GM19468 (cell line): Measurements from ENCODE around the gene TMEM218.

Experiments
- ATAC-seq: cut with Tn5 transposase; IDR thresholded peaks from one replicate; pipeline ENCODE4 v1.9.1; 2021; ENCODE audit warnings: mild to moderate bottlenecking, moderate library complexity, moderate number of reproducible peaks; ENCODE audit not compliant: unreplicated experiment; ENCODE audit errors: extremely low read depth

Gene TMEM218

DNA sequence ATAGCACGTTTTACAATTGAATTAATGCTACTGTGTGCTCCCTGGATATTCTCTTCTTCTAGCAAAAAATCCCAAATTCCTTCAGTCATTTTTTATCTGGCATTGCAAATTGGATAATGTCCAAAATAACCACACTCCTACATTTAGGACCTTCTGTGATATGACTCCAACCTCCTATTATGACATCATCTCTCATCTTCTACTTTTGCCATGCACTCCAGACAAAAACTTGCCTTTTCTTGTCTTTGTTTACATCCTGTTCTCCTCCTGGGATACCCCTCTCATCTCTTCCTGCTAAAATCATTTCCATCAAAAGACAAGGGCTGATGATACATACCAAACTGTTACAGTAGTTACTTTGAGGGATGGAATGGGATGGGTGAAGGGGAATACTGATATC lies 20.6 kb upstream of the TMEM218 start:
- ATAC-seq: no peak

DNA sequence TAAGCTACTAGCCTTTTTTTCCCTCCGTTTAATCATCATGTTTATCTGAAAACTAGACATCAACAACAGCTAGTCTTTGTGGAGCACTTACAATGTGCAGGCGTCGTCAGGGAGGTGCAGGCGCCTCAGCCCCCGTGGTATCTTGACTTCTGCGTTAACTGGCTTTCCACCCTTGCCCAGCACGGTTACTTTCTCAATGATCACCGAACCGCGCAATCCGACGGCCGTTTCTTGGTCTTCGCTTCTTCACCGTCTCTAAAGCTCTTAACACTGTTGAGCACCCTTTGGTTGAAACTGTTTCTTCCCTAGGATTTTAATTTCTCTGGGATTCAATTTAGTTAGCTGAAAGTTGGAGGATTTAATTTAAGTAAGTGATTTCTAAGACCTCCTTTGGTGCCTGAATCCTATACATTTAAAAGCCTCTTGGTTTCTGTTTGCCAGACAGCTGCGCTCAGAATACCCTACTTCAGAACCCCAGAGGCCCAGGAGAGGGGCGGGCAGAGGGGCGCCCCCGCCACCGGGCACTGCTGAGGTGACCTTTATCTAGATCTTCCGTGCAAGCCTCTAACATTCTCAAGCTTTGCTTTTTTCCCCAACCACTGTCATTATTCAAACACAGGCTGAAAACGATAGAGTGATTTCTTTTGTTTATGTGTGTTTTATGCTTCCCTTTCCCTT lies 18.0 kb upstream of the TMEM218 start:
- ATAC-seq: no peak

DNA sequence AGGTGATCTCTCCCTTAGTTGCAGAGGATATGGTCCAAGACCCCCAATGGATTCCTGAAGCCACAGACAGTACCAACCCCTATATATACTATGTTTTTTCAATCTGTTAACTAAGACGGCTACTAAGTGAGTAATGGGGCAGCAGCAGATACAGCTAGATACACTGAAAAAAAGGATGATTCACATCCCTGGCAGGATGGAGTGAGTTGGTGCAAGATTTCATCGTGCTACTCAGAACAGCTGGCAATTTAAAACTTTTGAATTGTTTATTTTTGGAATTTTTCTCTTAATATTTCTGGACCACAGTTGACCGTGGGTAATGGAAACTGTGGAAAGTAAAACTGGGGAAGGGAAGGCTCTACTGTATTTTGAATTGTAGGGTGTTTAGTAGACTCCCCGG lies 17.0 kb upstream of the TMEM218 start:
- ATAC-seq: no peak

DNA sequence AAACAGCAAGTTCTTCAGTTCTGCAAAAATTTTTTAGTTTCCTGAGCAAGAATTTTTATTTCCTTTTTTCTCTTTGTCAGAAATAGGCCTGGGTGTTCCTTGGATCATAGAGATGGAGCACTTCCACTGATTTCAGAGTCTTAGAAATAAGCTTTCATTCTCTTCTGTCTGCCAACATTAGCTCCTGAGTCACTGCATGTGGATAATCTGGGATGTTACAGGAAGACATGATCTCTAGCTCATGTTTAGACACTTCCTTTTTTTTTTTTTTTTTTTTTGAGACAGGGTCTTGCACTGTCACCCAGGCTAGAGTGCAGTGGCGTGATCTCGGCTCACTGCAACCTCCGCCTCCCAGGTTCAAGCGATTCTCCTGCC lies 13.2 kb upstream of the TMEM218 start:
- ATAC-seq: no peak

DNA sequence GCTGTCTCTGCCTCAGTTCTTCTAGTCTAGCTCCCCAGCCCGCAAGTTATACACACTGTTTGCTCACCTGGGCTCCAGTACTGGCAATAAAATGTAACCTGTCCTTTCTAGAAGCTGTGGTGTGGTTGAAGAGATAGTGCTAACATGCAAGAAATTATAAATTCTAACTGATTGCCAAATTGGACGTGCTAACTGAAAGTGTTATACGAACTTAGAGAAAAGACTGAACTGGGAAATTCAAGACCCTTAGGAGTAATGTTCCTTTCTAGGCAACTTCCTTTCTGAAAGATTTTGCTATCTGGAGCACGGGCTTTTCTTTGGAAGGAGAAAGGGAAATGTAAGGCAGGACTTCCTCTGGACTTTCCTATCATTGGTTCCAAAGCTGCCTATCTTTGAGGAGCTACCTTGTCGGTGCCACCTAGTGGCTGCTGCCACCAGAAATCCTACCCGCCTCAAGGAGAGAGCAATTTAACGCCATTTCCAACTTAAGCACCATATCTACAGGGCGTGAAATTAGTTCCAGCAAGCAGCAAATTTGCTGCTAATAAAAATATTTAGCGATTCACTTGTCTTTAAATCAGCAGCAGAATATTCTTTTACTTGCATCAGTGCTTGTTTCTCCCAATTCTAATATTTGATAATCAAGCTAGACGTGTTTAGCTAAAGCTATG lies 12.7 kb upstream of the TMEM218 start:
- no peak for ATAC-seq

DNA sequence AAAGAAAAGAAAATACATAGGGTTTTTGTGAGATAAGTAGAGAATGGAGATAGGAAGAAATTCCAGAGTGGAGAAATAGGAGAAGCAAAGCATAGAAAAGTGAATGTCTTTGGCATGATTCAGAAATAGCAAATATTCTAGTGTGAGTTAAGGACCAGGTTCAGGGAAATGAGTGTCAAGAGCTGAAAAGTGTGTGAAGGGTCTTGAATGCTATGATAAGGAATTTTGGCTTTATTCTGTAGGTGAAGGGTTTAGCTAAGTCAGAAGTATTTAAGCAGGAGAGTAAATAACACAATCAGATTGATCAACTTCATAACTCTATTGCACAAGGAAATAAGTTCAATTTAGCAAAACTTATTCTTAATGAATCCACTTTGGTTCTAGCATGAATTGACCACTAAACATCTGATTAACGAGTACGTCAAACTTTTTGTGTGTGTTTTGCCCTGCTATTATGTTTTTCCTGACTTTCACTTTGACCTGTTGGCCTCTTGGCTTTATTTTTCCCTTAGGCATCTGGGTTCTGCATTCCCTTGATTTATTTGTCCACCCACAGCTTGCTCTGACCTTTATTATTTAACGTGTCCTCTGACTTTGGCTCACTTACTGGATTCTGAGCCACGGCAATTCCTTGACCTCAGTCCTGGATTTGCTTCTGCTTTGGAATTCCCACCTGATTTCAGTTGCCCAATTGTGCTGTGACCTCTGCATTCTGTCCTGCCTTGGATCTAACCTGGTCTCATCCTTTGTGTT lies 11.9 kb upstream of the TMEM218 start:
- no peak for ATAC-seq

DNA sequence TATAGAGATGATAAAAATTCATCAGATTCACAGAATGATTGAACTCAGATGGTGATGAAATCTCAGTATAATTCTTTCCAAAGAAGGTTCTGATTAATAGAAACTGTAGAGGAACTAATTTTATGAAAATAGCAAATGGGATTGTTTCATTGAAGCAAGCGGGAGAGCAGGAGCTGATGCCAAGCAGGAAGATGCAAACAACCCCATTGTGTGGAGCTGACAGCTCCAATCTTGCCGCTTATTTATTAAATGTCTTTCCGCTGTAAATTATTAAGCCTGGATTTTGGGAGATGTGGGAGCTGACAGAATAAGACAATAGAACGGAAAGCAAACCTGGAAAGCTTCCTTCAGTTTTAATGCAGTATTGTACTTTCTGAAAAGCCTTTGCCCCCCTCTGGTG lies 6.0 kb upstream of the TMEM218 start:
- ATAC-seq: no peak

DNA sequence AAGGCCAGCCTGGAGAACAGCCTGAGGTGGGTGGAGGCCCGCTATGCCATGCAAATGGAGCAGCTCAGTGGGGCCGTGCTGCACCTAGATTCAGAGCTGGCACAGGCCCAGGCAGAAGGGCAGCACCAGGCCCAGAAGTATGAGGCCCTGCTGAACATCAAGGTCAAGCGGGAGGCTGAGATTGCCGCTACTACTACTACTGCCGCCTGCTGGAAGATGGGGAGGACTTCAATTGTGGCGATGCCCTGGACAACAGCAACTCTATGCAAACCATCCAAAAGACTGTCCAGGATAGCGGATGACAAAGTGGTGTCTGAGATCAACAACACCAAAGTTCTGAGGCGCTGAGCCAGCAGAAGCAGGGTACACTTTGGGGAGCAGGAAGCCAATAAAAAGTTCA lies 3.1 kb upstream of the TMEM218 start:
- ATAC-seq: no peak

DNA sequence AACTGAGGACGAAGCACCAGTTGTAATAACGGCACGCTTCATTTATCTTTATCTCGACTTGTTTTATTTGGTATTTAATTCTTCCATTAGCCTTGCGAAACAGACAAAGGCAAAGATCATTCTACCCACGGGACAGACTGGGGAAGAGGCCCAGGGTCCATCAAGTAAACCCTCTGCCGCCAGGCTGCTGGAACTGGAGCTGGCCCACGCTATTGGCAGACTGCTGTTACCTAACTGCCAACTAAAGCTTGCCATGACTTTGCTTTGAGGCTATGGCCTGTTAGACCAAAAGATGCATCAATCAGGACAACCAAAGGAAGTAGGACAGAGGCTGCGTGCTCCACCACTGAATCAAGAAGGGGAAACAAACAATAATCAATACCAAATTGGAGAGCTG lies 780 bp upstream of the TMEM218 start:
- ATAC-seq: no peak

DNA sequence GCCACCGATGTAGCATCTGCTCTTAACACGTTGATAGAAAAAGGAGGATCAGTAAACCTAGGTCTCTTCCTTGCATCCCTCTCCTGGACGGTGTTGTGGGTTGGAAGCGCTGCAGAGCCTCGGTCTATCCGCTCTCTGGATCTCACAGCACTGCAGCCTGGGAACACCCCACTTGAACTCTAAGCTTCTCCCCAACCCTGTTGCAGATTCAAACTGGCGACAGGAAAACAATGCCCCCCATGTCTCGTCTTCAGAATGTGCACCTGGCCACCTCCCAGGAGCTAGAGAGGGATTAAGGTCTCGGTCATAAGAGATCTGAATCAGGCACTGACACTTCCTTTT lies 454 bp downstream of the TMEM218 start:
- no peak for ATAC-seq

DNA sequence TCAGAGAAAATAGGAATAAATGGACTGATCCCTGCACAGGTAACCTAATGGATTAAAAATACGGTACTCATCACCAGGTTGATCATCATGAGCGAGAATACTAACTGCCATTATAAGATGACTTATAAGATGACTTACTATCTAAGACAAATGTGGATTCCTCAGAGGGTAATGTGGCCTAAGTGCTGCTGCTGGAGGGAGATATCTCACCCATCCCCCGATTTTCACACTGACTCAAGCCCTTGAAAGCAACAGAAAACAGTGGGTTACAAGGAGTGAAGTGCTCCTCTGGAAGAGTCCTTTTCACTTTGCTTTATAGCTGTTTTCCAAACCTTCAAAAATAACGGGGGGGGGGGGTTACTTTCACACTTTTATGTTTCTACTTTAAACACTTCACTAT lies 920 bp downstream of the TMEM218 start:
- no peak for ATAC-seq

DNA sequence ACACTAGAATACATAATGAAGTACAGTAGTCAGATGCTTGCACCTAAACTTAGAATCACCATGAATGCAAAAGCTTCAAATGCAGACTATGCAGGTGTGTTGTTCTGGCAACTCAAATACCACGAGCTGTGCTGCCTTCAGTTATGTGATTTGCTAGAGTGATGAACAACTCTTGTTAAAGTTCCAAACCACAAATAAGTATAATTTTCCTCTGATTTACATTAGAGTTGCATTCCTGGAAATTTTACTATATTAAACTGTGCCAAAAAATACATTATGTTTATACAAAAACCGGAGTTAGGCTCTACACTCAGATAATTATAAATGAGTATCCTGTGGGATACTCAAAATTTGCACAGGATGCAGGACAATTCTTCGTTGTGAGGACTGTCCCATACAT lies 3.0 kb downstream of the TMEM218 start:
- ATAC-seq: no peak

DNA sequence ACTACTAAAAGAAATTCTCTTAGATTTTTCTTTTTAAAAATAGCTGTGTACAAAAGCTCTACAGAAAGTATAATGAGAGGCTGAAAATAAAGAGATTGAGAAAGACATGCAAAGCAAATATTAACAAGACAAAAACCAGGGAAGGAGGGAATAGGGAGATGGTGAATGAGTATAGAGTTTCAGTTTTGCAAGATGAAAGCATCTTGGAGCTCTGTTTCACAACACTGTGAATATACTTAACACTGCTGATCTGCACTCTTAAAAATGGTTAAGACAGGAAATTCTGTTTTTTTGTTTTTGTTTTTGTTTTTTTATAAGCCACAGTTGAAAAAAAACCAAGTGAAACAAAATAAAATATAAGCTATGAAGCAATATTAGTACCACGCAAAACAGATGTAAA lies 5.5 kb downstream of the TMEM218 start:
- ATAC-seq: no peak

DNA sequence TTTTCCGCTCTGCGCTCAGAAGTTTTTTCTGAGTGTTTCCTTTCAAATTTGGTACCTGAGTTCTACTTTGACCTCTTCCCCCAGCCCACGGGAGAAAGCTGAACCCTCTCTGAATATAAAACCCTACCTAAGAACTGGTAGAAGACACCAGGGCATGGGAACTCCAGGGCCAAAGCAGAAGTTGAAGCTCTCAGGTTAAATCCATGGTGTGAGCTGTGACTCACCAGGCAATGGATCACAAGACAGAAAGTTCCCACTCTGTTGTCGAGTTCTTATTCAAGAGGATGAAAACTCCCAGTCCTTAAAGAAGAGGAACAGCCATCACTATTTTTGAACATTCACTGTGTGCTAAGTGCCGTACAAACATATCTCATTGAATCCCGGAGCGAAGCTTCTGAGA lies 8.9 kb downstream of the TMEM218 start:
- no peak for ATAC-seq

DNA sequence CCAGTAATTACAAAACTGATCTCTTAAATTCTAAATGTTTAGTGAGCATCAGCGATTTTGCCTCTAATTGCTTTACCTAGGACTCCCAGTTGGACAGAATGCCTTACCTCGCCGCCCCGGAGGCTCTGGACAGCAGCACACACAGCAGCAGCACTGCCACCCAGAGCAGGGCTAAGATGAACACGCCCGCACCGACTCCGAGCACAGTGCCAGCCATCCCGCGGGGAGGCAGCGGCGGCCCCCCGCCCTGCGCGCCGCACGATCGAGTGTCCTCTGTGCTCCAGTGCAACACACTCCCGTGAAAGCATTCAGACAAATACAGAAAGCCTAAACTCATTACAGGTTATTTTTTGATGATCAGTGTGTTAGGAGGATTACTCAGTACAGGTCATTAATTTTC lies 9.4 kb downstream of the TMEM218 start:
- no peak for ATAC-seq

DNA sequence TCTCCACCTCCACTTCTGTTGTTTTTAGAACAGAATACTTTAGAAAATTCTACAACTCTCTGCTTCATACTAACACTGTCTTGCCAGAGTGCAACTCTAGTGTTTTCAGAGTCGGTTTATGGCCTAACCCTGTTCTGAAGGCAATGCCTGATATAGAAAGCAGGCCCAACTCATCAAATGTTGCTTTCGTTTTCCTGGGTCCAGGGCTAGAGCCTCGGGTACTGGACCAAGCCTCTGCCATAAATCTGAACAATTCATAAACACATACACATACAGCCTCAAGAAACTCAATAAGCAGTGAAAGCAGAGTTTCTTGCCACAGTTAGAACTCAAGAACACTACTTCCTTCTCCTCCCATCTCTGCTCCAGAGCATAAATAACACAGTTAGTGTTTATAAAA lies 9.8 kb downstream of the TMEM218 start:
- no peak for ATAC-seq

DNA sequence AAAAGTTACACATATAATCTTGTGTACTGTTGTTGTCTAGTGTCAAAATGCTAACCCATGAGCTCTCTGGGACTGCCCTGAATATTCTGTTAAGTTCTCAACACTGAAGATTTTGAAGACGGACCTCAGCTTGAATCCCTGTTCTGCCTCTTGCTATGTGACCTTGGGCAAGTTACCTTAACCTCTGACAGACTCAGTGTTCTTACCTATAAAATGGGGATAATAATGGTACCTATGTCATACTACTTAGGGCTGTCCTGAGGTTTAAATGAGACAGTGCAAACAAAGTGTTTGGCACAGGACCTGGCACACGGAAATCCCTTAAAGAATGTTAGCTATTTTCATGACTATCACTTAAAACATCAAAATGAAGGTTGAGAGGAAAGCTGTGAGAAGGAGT lies 11.3 kb downstream of the TMEM218 start:
- ATAC-seq: no peak

DNA sequence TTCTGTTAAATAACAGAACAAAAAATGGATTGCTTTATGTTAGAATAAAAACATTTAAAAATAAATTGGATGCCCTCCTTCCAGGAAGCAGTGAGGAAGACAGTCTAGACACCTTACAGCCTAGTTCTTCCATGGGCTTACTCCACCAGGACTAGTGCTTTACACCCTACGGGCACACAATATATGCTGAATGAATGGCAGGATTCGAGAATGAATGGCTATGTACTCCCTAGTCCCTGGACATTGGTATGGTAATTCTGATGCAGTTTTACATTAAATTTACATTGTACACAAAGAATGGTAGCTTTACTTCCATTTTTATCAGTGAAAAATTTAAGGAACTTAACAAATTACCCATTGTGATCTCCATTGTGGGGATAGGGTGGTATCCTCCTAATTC lies 16.7 kb downstream of the TMEM218 start:
- no peak for ATAC-seq

DNA sequence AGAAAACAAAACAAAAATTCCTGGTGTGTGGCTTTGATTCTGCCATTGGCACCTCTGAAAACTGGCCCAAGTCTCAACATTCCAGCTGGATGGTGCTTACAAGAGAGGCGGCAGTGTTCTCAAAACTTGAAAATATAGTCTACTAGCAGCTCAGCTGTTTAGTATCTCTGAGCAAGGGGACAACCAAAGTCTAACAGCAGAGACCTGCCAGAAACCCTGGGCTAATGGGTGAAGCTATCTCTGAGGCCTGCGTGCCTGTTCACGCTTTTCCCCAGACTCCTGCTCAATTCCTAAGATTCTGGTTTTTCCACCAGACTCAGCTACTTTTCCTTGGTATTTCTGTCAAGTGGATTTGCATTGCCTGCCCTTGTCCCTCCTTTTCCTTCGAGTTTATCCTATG lies 17.9 kb downstream of the TMEM218 start:
- no peak for ATAC-seq

DNA sequence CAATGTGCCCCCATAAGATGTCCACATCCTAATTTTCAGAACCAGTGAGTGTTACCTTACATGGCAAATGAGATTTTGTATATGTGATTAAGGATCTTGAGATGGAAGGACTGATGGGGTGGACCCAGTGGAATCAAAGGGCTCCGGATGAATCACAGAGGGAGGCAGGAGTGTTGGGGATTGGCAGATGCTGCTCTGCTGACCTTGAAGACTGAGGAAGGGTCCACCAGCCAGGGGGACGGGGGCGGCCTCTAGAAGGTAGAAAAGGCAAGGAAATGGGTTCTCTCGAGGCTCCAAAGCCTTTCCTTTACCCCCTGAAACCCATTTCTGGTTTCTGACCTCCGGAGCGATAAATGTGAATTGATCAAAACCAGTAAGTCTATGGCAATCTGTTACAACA lies 18.8 kb downstream of the TMEM218 start:
- no peak for ATAC-seq

DNA sequence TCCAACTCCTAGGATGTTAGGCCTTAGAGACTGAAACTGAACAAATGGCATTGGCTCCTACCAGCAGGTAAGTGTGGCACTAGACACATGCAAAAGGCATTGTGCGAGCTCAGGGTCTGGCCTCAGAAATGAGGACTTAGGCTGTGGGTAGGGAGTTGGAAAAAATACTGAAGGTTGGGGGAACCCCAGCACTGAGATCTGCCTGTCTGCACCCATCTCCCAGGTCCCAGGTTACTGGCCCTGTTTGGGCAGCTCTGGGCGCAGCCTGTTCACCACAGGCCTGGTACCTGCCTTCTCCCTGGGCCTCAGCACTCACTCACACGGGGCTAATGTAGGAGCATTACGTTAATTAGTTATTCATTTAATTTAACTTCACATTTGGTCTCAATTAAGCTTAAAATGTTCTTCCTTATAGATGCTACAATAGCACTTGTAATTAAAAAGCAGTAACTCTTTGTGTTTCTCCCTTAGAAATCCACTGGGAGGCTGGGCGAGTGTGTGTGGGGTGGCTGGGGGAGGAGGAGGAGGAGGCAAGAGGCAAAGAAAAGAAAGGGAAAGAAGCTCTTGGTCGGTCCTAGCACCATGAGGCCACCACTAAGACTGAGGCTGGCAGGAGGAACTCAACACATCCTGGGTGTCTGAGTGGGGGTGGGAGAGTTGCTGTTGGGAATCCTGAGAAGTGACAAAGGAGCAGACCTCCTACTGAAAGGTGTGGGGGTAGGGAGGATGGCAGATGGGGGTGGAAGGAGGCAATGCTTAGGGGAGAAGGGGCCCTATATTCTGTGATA lies 19.4 kb downstream of the TMEM218 start:
- no peak for ATAC-seq
